Suppressor macrophage (primary cell): ENCODE measurements around the gene RGS1.

Source experiments
- DNase-seq, 4 experiments: peaks; one replicate each; pipeline ENCODE4 v3.0.0-alpha.2; 2020 to 2022

RGS1 gene

GRCh38 chr1:192553741-192554140, 21.8 kb upstream of the RGS1 start:
- DNase-seq = no peak

GRCh38 chr1:192554904-192555303, 20.7 kb upstream of the RGS1 start:
- DNase-seq = peak in 2 of 4 experiments; percentile 26 to 58

GRCh38 chr1:192555399-192555798, 20.2 kb upstream of the RGS1 start:
- DNase-seq = peak in 1 of 4 experiments; percentile 33

- no peak for DNase-seq
Observed at GRCh38 chr1:192557841-192558595, 17.6 kb upstream of the RGS1 start.

GRCh38 chr1:192559115-192560006, 16.2 kb upstream of the RGS1 start:
- DNase-seq = peak in 2 of 4 experiments; percentile 31 to 49

DNA sequence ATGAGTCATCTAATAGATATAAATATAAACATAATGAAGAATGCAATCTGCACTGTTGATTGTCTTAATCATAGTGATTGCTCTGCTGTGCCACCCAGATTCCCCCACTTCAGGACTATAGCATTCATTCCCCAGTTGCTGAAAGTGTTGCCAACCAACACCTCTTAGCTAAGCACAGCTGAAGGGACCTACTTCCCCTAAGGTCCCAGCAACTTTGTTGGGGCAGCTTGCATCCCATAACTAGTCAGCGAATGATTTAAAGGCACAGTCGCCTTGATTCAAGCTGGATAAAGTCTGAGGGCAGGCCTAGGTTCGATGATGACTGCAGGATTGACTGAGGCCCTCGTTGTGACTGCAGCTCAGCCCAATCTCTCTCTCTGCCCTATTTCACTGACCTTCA, 14.3 kb upstream of the RGS1 start:
- DNase-seq = peak in 3 of 4 experiments; percentile 47 to 55 (median 52)

DNA sequence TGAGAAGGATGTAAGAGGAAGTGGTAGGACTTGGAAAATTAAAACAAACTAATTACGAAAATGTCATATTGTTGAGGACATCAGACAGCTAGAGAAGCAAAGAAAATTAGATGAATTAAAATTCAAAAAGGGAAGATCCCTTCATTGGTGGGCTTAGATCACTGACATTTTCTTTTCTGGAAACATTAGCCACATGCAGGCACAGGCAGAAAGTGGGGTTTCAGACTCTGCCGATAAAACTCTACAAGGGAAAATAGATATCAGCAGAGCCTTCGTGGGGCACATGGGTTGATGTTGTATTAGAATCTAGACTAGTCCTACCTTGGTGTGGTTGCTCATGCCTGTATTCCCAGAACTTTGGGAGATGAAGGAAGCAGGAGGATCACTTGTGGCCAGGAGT, 12.4 kb upstream of the RGS1 start:
- no peak for DNase-seq

GRCh38 chr1:192564099-192564498, 11.5 kb upstream of the RGS1 start:
- no peak for DNase-seq

- DNase-seq = peak in 1 of 4 experiments; percentile 26
Observed at GRCh38 chr1:192565946-192566345, 9.6 kb upstream of the RGS1 start.

DNA sequence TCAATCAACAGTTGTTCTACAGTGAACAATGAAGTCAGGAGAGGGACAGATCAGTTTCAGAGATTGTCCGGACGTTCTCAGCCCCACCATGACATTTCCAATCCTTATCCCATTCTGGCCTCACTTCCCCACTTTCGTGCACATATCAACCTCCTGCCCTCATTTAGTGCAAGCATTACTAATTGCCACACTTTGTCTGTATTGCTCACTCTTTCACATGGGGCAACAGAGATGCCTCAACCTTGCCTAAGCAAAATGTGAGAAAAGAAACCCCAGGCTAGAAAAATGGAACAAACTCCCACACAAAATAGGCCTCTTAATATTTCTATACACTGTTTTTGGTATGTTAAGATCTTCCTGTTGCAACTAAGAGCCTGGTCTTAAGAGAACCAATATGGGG, 8.9 kb upstream of the RGS1 start:
- peak; percentile 61 to 88 (median 75) for DNase-seq

- no peak for DNase-seq
Observed at GRCh38 chr1:192568063-192568462, 7.5 kb upstream of the RGS1 start.

DNA sequence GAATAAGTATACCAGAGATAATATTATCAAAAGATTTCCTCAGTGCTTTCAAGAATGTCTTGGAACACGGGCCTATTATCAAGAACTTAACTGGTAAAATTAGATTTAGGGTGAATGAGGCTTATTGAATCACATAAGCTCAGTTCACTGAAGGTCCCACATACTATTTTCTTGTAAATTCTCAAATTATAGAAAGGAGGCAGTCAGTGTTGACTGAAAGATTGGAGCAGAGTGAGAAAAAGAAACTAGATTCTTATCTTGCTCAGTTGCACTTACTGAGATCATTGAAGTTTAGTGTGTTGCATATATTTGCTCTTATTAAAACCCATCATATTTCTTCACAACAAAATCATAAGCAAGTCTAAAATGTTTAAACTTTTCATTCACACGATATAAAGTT, 3.9 kb upstream of the RGS1 start:
- no peak for DNase-seq

DNA sequence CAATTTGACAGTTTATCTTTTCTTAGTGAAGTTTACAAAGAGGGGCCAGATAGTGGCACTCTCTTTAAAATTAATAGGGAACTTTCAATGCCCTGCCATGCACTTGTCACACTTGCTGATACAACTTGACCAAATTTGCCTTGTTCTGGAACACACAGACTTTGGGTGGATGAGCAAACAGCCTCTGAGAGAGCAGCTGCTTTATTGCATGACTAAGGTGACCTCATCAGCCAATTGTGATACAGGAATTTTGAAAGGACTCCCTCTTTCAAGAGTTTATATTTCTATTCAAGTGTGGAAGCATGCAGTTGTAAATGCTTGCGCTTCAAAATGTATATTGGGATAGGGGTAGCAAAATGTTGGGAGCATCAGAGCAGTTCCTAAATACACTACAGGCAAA, 2.1 kb upstream of the RGS1 start:
- peak; percentile 63 to 86 (median 78) for DNase-seq

DNA sequence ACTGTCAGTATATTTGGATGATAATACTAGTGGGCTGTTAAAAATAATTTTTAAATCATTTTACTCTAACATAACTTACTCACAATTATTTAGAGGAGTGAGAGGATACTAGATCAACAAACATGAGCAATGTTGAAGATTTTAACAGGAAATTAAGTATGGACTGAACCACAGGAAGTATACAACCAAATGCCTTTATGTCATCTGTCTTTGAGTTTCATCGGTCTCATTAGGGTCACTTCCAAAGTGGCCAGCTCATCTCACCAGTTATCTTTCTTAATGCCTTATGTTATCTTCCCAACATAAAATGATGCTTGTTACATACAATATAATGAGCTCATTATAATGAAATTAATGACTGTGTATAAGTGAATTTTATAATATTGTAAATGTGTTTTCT, 1.5 kb upstream of the RGS1 start:
- DNase-seq = peak in 2 of 4 experiments; percentile 41 to 45

- peak in 2 of 4 experiments; percentile 14 to 29 for DNase-seq
Observed at GRCh38 chr1:192576190-192577144, 894 bp downstream of the RGS1 start.

- peak in 2 of 4 experiments; percentile 14 to 44 for DNase-seq
Observed at GRCh38 chr1:192577145-192578140, 1.9 kb downstream of the RGS1 start.

DNA sequence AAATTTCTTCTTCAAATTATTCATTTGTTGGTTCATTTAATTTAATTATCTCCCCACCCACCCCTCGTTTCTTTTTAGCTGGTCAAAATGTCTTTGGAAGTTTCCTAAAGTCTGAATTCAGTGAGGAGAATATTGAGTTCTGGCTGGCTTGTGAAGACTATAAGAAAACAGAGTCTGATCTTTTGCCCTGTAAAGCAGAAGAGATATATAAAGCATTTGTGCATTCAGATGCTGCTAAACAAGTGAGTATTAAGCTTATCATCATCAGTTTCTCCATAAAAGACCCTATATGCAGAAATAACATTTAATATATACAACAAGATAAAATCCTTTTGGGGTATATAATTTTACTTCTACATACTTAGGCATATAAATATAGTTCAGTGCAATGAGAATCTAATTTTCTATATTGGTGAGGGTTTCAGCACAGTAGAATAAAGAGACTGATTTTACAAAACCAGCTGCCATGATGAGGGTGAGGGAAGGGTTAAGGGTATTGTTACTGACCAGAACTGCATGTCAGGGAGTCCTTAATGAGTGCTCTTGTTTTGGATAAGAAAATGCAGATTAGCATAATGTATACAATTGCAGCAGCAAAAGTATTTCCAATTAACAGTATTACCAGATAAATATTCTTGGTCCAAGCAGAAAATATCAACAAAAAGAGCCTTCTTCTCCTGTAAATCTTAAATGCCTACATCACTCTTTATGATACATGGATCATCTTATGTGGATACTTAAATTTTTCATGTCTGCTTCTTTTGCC, 2.8 kb downstream of the RGS1 start:
- peak in 2 of 4 experiments; percentile 20 to 22 for DNase-seq

GRCh38 chr1:192579010-192579738, 3.6 kb downstream of the RGS1 start:
- DNase-seq = peak; percentile 27 to 45 (median 42)

- DNase-seq = peak; percentile 65 to 85 (median 76)
Observed at GRCh38 chr1:192580351-192580962, 4.9 kb downstream of the RGS1 start.
